Frontal cortex (tissue), 4 donors: ENCODE measurements around the gene YIPF4. TPM values are rescaled to one million over a fixed set of nuclear protein-coding genes. Genes with fewer than 3 reads are reported as not detected.
"Not testable (repeated sequence)": the region's sequence is repeated elsewhere in the genome, so short reads cannot be mapped to it uniquely, and the experiment has no call there.

ENCODE experiments used
- DNase-seq, 2 donors: peaks; one replicate each; pipeline ENCODE4 v3.0.0; 2012; ENCODE audit warnings: low spot score in 2 of 2
- FAIRE-seq: peaks from 2 replicates; lab custom pipeline; 2012; peaks lifted over from hg19 to GRCh38; lab: Jason Lieb, UNC
- total RNA-seq: library from RNA; depleted of rRNA; stranded (reverse); fragments of >200 nt; gene quantifications from one replicate; pipeline ENCODE4 v1.2.3, GENCODE V29; 2014
- donor health status: control.
- donor health status: control.
- donor health status: control.

The YIPF4 gene
- total RNA-seq, 1 donor from 2014 or later: 43.6 TPM

DNA sequence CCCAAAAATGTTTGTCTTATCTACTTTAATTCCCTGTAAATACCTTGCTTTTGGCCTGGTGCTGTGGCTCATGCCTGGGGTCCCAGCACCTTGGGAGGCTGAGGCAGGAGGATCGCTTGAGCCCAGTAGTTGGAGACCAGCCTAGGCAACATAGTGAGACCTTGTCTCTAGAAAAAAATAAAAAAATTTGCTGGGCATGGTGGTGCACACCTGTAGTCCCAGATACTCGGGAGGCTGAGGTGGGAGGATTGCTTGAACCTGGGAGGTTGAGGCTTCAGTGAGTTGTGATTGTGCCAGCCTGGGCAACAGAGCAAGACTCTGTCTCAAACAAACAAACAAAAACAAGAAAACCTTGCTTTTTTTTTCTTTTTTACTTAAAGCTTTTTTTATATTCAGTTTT lies 85.3 kb downstream of the YIPF4 start:
- not testable (repeated sequence) for DNase-seq, FAIRE-seq

DNA sequence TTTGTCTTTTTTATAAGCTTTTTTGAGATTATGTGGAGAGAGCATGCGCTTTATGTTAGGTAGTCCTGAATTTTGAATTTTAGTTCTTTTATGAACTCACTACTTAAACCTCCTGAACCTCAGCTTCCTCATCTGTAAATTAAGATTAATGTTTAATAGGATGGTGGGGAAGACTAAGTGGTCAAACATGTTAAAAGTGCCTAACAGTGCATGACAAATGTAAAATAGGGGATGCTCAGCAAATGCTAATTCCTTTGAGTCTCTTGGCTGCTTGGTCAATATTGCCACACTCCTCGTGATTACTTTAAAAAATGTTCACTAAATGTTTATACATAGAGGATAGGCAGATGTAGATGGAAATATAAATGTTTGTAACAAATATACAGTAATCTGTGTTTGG lies 85.9 kb downstream of the YIPF4 start:
- no peak for DNase-seq
- FAIRE-seq: no peak

DNA sequence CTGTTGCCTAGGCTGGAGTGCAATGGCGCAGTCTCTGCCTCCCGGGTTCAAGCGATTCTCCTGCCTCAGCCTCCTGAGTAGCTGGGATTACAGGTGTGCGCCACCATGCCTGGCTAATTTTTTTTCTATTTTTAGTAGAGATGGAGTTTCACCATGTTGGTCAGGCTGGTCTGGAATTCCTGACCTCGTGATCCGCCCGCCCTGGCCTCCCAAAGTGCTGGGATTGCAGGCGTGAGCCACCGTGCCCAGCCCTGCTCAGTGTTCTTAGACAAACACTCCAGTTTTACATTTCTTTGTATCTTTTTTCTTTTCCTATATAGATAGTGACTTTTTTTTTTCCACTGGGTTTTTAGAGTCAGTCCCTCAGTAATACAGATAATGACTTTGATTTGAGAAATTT lies 86.6 kb downstream of the YIPF4 start:
- not testable (repeated sequence) for DNase-seq, FAIRE-seq

DNA sequence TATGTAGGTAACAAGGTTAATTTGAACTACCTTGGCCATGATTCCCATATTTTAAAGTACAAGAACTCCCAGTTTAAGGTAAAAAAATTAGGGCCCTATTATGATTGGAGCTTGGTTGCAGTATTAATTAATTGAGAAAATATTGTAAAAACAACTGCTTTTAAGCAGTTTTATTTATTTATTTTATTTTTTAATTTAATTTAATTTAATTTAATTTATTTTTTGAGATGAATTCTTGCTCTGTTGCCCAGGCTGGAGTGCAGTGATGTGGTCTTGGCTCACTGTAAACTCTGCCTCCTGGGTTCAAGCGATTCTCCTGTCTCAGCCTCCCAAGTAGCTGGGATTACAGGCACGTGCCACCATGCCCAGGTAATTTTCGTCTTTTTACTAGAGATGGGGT lies 88.0 kb downstream of the YIPF4 start:
- FAIRE-seq, DNase-seq: not testable (repeated sequence)

Other genes with a start within 250 kb of the YIPF4 start
- 69.3 TPM for gene DPY30, start 238.1 kb upstream of the YIPF4 start, total RNA-seq
- gene SPAST, start 214.3 kb upstream of the YIPF4 start, total RNA-seq: 293 TPM
- gene SLC30A6, start 112.0 kb upstream of the YIPF4 start, total RNA-seq: 33.4 TPM
- gene NLRC4, start 13.0 kb upstream of the YIPF4 start, total RNA-seq: 0.41 TPM
- gene BIRC6, start 79.1 kb downstream of the YIPF4 start, total RNA-seq: 257 TPM